Kidney tubule cell (primary cell): Measurements from ENCODE around the gene FAM193A.
"Not testable (repeated sequence)": the region's sequence is repeated elsewhere in the genome, so short reads cannot be mapped to it uniquely, and the experiment has no call there.

Source experiments
- DNase-seq: peaks from one replicate; pipeline ENCODE4 v3.0.0-alpha.2; 2018; ENCODE audit warnings: low spot score

FAM193A gene

DNA sequence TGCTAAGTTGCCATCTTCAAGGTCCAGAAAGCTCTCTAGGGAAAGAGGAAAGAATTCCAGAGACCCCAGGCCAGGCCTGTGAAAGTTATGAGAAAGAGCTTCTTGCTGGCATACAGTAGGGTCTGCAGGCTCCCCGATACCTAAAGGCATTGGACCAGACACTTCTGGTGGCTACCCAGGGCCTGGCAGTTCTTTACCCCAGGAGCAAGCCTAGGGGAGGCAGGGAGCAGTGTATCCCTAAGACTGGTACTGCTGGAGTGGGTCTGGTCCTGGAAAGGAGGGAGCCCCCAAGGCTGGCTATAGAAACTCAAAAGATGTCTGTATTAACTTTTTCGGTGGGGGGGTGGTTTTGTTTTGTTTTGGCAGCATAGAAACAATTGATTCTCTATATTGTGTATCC is 19.8 kb upstream of the FAM193A start:
- DNase-seq: no peak

DNA sequence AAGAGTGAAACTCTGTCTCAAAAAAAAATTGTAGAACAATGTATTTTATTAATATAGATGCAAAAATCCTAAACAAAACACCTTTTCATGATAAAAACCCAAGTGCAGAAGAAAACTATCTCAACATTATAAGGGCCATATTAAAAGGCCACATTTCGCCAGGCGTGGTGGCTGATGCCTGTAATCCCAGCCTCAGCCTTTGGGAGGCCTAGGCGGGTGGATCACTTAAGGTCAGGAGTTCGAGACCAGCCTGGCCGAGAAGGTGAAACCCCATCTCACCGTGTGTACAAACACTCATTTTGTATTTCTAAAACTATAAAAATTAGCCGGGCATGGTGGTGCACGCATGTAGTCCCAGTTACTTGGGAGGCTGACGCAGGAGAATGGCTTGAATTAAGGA is 9.9 kb upstream of the FAM193A start:
- DNase-seq: no peak

DNA sequence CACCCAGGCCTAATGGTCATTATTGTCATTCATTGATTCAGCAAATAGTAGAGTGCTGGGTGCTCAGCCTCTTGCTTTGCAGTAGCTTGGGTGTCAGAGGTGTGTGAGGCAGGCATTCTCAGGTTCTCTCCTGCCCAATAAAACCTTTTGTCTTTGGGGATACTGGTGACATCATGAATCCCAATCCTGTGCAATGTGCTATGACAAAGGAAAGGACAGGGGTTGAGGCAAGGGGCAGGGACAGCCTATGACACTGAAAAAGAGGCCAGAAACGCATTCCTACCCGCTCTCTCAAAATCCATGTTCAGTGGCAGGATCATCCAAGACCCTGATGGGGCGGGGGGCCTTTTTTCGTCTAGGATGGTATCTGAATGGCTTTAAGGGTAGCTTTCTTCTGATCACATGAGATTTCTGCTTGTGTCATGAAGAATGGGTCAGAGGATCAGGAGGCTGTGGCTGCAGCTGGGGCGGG is 1.5 kb upstream of the FAM193A start:
- peak; percentile 33 for DNase-seq

- peak; percentile 27 for DNase-seq
Observed at GRCh38 chr4:2535376-2536192, 863 bp upstream of the FAM193A start.

DNA sequence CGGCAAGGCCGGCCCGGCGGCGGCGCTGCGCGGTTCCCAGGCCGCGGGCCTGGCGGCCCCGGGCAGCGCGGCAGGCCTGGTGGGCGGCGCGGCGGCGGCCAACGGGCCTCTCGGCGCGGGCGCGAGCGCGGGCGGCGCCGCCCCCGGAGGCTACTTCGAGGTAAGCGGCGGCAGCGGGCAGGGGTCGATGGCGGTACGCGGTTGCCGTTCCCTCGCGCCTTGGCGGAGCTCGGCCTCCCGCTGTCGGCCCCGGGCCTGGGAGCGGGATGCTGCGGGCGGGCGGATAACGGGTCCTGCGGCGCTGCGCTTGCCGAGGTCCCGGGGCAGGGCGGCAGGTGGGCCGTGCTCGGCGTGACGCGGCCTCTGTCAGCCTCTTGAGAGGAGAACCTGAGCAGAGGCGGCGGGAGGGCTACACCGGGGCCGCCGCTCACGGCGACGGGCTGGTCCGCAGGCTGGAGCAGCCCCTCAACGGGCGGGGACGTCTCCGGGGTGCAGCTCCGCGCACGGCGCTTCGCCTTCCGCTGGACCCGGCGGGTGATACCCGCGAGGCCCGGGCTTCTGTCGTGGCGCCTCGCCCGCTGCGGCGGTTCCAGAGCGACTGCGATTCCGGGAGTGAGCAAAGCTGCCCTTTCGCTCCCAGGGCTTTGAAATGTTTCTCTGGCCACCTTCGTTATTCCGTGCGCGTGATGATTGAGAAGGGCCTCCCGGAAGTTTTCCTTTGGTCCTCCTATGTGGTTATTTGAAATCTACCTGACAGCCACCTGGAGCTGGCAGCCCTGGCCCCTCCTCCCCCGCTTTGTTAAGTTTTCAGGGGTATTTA is 774 bp downstream of the FAM193A start:
- DNase-seq: peak; percentile 59

DNA sequence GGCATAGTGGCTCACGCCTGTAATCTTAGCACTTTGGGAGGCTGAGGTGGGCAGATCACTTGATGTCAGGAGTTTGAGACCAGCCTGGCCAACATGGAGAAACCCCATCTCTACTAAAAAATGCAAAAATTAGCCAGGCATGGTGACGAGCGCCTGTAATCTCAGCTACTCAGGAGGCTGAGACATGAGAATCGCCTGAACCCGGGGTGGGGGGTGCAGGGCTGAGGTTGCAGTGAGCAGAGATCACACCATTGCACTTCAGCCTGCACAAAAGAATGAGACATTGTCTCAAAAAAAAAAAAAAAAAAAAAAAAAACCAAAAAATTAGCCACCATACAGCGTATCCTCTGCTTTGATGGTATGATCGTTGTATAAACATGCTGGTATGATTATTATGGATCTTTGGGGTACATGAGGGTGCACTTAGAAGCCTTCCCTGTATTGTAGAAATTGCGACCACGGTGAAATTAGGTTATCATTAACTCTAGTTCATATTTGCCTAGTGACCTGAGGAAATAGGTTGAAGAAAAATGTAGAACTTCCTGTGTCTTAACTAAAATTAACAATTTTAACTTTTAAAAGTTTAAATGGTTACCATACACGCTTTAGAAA is 7.2 kb downstream of the FAM193A start:
- not testable (repeated sequence) for DNase-seq

GRCh38 chr4:2545321-2546013 is 9.0 kb downstream of the FAM193A start:
- DNase-seq: no peak

DNA sequence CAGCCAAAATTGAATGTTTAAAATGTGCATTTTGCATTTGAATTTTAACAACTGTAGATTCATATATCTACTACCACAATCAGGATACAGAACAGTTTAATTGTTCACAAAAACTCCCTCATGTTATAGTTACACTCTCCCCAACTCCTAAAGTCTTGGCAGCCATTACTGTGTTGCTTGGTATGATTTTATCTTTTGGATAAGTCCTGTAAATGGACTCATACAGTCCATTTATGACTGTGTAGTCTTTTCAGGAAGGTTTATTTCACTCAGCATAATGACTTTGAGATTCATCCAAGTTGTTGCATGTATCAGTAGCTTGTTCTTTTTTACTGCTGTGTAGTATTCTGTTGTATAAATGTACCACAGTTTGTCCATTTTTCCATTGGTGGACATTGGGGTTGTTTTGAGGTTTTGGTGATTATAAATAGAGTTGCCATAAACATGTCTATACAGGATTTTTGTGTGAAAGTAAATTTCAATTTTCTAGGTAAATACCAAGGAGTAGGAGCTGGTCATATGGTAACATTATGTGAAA is 9.9 kb downstream of the FAM193A start:
- no peak for DNase-seq

DNA sequence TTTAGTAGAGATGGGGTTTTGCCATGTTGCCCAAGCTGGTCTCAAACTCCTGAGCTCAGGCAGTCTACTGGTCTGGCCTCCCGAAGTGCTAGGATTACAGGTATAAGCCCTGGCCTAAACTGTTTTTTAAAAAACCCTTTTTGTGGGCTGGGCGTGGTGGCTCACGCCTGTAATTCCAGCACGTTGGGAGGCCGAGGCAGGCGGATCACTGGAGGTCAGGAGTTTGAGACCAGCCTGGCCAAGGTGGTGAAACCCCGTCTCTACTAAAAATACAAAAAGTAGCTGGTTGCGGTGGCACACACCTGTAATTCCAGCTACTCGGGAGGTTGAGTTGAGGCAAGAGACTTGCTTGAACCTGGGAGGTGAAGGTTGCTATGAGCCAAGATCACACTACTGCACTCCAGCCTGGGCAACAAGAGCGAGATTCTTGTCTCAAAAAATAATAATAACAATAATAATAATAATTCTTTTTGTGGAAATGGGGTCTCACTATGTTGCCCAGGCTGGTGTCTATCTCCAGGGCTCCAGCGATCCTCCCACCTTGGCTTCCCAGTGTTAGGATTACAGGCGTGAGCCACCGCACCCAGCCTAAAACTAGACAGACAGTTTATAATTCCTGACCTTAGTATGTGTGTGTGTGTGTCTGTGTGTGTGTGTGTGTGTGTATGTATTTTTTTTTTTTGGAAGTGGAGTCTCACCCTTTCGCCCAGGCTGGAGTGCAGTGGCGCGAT is 10.7 kb downstream of the FAM193A start:
- not testable (repeated sequence) for DNase-seq

- no peak for DNase-seq
Observed at GRCh38 chr4:2551118-2551517, 14.7 kb downstream of the FAM193A start.

DNA sequence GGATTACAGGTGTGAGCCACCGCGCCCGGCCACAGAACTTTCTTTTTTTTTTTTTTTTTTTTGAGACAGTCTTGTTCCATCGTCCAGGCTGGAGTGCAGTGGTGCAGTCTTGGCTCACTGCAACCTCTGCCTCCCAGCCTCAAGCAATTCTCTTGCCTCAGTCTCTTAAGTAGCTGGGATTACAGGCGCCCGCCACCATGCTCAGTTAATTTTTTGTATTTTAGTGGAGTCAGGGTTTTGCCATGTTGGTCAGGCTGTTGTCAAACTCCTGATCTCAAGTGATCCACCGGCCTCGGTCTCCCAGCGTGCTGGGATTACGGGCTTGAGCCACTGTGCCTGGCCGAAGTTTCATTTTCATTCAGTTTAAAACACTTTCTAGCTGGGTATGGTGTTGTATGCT is 16.4 kb downstream of the FAM193A start:
- DNase-seq: no peak

- no peak for DNase-seq
Observed at GRCh38 chr4:2558301-2558700, 21.9 kb downstream of the FAM193A start.

GRCh38 chr4:2560167-2560566 is 23.7 kb downstream of the FAM193A start:
- DNase-seq: no peak

DNA sequence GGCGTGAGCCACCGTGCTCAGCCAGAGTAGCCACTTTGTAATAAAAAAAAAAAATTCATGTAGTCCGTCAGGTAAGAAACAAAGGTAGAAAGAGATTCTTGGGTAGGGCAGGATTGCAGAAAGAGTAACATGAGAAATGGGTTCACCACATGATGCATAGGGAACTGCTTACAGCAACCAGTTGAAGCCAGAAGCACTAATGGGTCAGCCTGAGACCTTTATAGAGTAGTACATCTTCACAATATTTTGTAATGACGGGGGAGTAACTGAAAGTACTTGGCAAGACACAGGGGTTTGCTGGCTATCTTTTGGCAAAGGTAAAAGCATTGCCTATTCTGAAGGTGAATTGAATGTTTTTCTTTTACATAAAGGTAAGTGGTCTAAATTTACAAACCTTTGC is 29.1 kb downstream of the FAM193A start:
- no peak for DNase-seq

DNA sequence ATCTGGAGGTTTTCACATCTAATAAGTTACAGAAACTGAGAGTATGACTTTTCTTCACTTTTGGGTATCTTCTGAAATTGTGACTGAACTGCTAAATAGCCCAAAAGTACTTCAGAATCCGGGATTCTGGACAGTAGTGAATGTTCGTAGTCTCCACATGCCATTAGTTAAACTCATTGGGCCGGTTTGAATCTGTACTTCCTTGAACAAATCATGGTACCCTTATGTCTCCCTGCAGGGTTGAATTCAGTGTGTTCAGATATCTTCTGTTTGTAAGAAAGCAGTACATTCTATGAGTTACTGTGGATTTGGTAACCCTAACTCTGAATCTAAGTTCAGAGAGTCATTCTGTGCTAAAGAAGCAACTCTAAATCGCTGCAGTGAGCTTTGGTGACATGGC is 33.6 kb downstream of the FAM193A start:
- no peak for DNase-seq

DNA sequence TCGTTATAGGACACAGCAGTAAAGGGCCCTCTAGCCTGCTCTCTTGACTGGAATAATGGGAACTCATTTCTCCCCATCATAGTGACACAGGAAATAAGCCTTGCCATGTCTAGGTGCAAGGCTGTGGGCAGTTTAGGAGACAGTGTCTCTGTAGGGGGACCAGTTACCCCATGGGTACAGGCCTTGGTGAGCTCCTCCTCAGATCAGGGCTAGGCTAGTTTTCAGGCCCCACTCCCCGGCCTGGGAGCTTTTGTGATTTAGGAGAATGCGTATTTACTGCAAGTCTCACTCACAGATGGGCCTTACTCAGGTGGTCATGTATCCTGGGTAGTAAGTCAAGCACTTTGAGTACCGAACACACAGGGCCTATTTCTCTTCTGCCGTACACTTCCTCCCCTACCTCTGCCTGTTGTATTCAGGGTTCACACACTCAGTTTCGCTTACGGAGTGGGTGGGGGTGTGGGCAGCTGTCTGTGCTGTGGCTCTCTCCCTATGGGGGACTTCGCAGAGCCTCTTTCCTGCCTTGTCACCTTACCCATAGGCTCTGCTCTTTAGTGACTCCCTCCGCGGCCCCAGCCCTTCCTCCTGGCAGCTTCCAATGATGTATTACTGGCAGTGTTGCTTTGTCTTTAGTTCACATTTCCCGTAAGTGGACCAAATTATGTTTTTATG is 34.2 kb downstream of the FAM193A start:
- DNase-seq: no peak

DNA sequence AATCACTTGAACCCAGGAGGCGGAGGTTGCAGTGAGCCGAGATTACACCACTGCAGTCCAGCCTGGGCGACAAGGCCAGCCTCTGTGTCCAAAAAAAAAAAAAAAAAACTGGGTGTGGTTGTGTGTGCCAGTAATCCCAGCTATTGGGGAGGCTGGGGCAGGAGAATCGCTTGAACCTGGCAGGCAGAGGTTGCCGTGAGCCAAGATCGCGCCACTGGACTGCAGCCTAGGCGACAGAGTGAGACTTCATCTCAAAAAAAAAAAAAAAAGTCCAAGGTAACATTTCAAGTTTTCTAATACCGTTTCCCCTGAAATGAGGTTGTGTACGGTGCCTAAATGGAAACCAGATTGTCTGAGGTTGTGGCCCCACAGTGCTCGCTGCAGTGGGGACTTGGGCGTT is 35.6 kb downstream of the FAM193A start:
- no peak for DNase-seq

DNA sequence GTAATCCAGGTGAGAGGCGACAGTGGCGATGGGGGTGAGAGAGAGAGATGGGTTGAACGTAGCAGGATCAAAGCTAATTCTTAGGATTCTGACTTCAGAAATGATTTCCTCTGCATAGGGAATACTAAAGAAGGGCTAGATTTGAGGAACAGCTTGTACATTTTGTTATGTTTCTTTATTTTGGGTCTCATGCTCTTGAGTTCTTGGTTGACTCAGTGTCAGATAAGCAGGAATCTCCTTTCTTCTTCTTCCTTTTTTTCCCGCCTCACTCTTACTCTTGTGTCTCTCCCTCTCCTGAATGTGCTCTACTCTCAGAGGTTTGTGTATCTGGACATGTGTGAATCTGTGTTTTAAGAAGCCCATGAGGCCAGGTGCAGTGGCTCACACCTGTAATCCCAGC is 36.4 kb downstream of the FAM193A start:
- DNase-seq: no peak

GRCh38 chr4:2574009-2574408 is 37.6 kb downstream of the FAM193A start:
- no peak for DNase-seq

DNA sequence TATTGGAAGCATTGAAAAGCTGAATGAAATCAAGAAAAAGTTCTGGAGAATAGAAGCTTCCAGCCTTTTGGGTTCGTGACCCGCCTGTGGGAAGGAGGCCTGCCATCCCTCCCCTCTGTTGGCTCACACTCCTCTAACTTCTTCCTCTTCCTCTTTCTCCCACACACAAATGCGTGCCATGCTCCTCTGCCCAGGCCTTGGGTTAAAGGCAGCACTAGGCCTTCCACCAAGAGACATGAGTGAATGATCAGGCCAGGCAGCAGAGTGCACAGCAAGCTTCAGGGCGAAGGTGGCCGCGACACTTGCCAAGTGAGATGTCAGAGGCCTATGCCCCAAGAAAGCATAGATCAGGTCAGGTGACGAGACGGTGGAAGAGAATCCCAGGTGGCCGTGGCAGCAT is 38.4 kb downstream of the FAM193A start:
- DNase-seq: no peak

GRCh38 chr4:2576290-2576689 is 39.8 kb downstream of the FAM193A start:
- DNase-seq: no peak
